ENCODE measurements around the gene BCL11B.

DNA sequence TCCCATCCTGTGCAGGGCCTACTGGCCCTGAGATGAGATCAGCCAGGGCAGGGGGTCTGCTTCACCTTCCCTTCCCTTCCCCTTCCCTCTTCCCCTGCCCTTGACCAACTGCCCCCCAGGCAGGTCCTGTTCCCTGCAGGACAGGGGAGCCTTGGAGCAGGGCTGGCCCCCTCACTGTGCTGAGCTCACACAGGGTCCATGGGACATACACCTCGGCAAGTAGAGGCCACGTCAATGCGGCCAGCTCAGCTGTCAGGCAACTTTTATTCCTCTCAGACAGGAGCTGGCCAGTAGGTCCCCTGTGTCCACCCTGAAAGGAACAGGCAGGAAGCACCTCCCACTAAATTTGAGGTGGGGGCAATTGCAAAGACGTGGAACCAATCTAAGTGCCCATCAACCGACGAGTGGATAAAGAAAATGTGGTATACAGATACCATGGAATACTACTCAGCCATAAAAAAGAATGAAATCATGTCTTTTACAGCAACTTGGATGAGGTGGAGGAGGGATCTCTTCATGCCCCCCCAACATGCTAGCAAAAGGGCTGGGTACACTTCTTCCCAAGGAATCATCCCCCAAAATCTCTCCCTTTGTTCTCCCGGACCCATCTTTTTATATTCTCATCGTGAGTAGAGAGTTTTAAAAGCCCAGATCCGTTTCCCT, 148.7 kb downstream of the BCL11B start:
- TF ChIP-seq FOS (IDR thresholded peaks at IDR 0.05; ENCODE audit: borderline replicate concordance, extremely low read depth, insufficient read length) (no peak), EZH2 (IDR thresholded peaks at IDR 0.05; ENCODE audit: borderline replicate concordance, control insufficient read depth, low read depth, low read length) (no peak), RB1 (IDR thresholded peaks at IDR 0.05; ENCODE audit: borderline replicate concordance) (no peak), NBN (IDR thresholded peaks at IDR 0.05) (no peak), RCOR1 (conservative IDR thresholded peaks at IDR 0.05; ENCODE audit: low read depth, low read length) (no peak), NR2C2 (IDR thresholded peaks at IDR 0.05; ENCODE audit: borderline replicate concordance, control insufficient read depth, insufficient read length, low read depth) (no peak), JUND (IDR thresholded peaks at IDR 0.05; ENCODE audit: low read depth, low read length) (no peak), FOXM1 (IDR thresholded peaks at IDR 0.05; ENCODE audit: low read depth, low read length) (no peak)
- TF ChIP-seq, protein P1, sequence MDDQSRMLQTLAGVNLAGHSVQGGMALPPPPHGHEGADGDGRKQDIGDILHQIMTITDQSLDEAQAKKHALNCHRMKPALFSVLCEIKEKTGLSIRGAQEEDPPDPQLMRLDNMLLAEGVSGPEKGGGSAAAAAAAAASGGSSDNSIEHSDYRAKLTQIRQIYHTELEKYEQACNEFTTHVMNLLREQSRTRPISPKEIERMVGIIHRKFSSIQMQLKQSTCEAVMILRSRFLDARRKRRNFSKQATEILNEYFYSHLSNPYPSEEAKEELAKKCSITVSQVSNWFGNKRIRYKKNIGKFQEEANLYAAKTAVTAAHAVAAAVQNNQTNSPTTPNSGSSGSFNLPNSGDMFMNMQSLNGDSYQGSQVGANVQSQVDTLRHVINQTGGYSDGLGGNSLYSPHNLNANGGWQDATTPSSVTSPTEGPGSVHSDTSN (IDR thresholded peaks at IDR 0.05; ENCODE audit: insufficient replicate concordance, low read depth, low read length) = no peak
- TF ChIP-seq, protein P2, sequence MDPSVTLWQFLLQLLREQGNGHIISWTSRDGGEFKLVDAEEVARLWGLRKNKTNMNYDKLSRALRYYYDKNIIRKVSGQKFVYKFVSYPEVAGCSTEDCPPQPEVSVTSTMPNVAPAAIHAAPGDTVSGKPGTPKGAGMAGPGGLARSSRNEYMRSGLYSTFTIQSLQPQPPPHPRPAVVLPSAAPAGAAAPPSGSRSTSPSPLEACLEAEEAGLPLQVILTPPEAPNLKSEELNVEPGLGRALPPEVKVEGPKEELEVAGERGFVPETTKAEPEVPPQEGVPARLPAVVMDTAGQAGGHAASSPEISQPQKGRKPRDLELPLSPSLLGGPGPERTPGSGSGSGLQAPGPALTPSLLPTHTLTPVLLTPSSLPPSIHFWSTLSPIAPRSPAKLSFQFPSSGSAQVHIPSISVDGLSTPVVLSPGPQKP (IDR thresholded peaks at IDR 0.05; ENCODE audit: low read depth, low read length) = no peak
- TF ChIP-seq, protein P3, sequence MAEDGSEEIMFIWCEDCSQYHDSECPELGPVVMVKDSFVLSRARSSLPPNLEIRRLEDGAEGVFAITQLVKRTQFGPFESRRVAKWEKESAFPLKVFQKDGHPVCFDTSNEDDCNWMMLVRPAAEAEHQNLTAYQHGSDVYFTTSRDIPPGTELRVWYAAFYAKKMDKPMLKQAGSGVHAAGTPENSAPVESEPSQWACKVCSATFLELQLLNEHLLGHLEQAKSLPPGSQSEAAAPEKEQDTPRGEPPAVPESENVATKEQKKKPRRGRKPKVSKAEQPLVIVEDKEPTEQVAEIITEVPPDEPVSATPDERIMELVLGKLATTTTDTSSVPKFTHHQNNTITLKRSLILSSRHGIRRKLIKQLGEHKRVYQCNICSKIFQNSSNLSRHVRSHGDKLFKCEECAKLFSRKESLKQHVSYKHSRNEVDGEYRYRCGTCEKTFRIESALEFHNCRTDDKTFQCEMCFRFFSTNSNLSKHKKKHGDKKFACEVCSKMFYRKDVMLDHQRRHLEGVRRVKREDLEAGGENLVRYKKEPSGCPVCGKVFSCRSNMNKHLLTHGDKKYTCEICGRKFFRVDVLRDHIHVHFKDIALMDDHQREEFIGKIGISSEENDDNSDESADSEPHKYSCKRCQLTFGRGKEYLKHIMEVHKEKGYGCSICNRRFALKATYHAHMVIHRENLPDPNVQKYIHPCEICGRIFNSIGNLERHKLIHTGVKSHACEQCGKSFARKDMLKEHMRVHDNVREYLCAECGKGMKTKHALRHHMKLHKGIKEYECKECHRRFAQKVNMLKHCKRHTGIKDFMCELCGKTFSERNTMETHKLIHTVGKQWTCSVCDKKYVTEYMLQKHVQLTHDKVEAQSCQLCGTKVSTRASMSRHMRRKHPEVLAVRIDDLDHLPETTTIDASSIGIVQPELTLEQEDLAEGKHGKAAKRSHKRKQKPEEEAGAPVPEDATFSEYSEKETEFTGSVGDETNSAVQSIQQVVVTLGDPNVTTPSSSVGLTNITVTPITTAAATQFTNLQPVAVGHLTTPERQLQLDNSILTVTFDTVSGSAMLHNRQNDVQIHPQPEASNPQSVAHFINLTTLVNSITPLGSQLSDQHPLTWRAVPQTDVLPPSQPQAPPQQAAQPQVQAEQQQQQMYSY (CRISPR knock-in tag; IDR thresholded peaks at IDR 0.05) = no peak
- TF ChIP-seq, protein P4, sequence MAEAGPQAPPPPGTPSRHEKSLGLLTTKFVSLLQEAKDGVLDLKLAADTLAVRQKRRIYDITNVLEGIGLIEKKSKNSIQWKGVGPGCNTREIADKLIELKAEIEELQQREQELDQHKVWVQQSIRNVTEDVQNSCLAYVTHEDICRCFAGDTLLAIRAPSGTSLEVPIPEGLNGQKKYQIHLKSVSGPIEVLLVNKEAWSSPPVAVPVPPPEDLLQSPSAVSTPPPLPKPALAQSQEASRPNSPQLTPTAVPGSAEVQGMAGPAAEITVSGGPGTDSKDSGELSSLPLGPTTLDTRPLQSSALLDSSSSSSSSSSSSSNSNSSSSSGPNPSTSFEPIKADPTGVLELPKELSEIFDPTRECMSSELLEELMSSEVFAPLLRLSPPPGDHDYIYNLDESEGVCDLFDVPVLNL (IDR thresholded peaks at IDR 0.05; ENCODE audit: low read depth, low read length) = no peak
- TF ChIP-seq, protein P5, sequence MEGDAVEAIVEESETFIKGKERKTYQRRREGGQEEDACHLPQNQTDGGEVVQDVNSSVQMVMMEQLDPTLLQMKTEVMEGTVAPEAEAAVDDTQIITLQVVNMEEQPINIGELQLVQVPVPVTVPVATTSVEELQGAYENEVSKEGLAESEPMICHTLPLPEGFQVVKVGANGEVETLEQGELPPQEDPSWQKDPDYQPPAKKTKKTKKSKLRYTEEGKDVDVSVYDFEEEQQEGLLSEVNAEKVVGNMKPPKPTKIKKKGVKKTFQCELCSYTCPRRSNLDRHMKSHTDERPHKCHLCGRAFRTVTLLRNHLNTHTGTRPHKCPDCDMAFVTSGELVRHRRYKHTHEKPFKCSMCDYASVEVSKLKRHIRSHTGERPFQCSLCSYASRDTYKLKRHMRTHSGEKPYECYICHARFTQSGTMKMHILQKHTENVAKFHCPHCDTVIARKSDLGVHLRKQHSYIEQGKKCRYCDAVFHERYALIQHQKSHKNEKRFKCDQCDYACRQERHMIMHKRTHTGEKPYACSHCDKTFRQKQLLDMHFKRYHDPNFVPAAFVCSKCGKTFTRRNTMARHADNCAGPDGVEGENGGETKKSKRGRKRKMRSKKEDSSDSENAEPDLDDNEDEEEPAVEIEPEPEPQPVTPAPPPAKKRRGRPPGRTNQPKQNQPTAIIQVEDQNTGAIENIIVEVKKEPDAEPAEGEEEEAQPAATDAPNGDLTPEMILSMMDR (IDR thresholded peaks at IDR 0.05 in 2 of 3, conservative IDR thresholded peaks at IDR 0.05 in 1 of 3; ENCODE audit: control insufficient read depth in 2 of 3, extremely low read depth in 1 of 3, insufficient read depth in 1 of 3, low read depth in 3 of 3, low read length in 3 of 3) = no peak
